PC-9 (cell line): ENCODE results near the gene ZNF462. TPM values are rescaled to one million over a fixed set of nuclear protein-coding genes. Genes with fewer than 3 reads are reported as not detected.

Experiments
- BruUV-seq: library from RNA; stranded (reverse); fragments of 400-500 nt; replicated peaks from 2 replicates; lab custom pipeline; 2021; lab: Mats Ljungman, UMichigan
- CTCF ChIA-PET: fragments of 300-600 bp; sonication (Branson Sonifier 250); formaldehyde crosslinking; loops from one replicate; lab custom pipeline; 2022; ENCODE audit warnings: antibody characterized with exemption; lab: Charles Lee
- POLR2A ChIA-PET: fragments of 300-600 bp; sonication (Branson Sonifier 250); formaldehyde crosslinking; loops from one replicate; lab custom pipeline; 2022; ENCODE audit warnings: antibody characterized with exemption; ENCODE audit not compliant: unreplicated experiment; lab: Charles Lee
- DNase-seq, 2 experiments: peaks; one replicate each; pipeline versions ENCODE4 v3.0.0 to v3.0.0-alpha.2; 2015 to 2022; ENCODE audit warnings: mixed read lengths in 1 of 2
- H2AFZ ChIP-seq: fragments of 200-600 bp; sonication (generic); 2 replicates; pipeline ENCODE4 v1.8.1; 2017; ENCODE audit warnings: antibody characterized with exemption
- H3F3A ChIP-seq: fragments of 200-600 bp; sonication (generic); 2 replicates; pipeline ENCODE4 v1.8.1; 2017; ENCODE audit warnings: antibody characterized with exemption, mild to moderate bottlenecking, low read depth; ENCODE audit not compliant: insufficient read depth
- H3K27ac ChIP-seq: fragments of 200-600 bp; sonication (generic); 2 replicates; pipeline ENCODE4 v1.6.1; 2016; ENCODE audit warnings: mixed run types
- H3K27me3 ChIP-seq: fragments of 200-600 bp; sonication (generic); 2 replicates; pipeline ENCODE4 v1.6.1; 2016; ENCODE audit warnings: low read depth, mixed run types; ENCODE audit not compliant: insufficient read depth
- H3K36me3 ChIP-seq: fragments of 200-600 bp; sonication (generic); 2 replicates; pipeline ENCODE4 v1.6.1; 2016; ENCODE audit warnings: low read depth, mixed run types
- H3K4me1 ChIP-seq: fragments of 200-600 bp; sonication (generic); replicated peaks from 2 replicates; pipeline ENCODE4 v1.6.1; 2016; ENCODE audit warnings: mixed run types; ENCODE audit not compliant: insufficient read depth
- H3K4me2 ChIP-seq: fragments of 200-600 bp; sonication (generic); 2 replicates; pipeline ENCODE4 v1.6.1; 2017; ENCODE audit warnings: mixed run types
- H3K4me3 ChIP-seq: fragments of 200-600 bp; sonication (generic); 2 replicates; pipeline ENCODE4 v1.6.1; 2016; ENCODE audit warnings: mixed run types
- H3K79me2 ChIP-seq: fragments of 200-600 bp; sonication (generic); 2 replicates; pipeline ENCODE4 v1.6.1; 2017; ENCODE audit warnings: low read depth, mixed run types
- H3K9me2 ChIP-seq: fragments of 200-600 bp; sonication (generic); 2 replicates; pipeline ENCODE4 v1.8.1; 2017; ENCODE audit warnings: mild to moderate bottlenecking; ENCODE audit not compliant: insufficient read depth
- H3K9me3 ChIP-seq: fragments of 200-600 bp; sonication (generic); 2 replicates; pipeline ENCODE4 v1.8.1; 2016; ENCODE audit warnings: low read depth; ENCODE audit not compliant: insufficient read depth
- H4K20me1 ChIP-seq: fragments of 200-600 bp; sonication (generic); 2 replicates; pipeline ENCODE4 v1.8.1; 2017; ENCODE audit not compliant: insufficient read depth
- CTCF ChIP-seq: fragments of 200-600 bp; sonication (generic); conservative IDR thresholded peaks from 2 replicates; pipeline ENCODE4 v1.6.1; 2017; ENCODE audit warnings: mixed run types, antibody characterized with exemption, mild to moderate bottlenecking, moderate library complexity
- EZH2 ChIP-seq: fragments of 200-600 bp; sonication (generic); IDR thresholded peaks from 2 replicates; pipeline ENCODE4 v1.8.0; 2017; ENCODE audit warnings: antibody characterized with exemption, low read depth
- intact Hi-C: fragments of 100-400 bp; cut with micrococcal nuclease; formaldehyde crosslinking; loops from one replicate; pipeline ENCODE4 v1.10.0; 2022; ENCODE audit not compliant: unreplicated experiment
- total RNA-seq: library from RNA; stranded (reverse); gene quantifications from 2 replicates; pipeline ENCODE4 v1.2.3, GENCODE V29; 2021

Gene ZNF462
- total RNA-seq, 1 experiment from 2014 or later: 4.8 TPM

- Histone ChIP-seq H3K9me3 (no peaks in the 10 kb centered on the region), H3F3A (no peaks in the 10 kb centered on the region), H2AFZ (no peak overlapping the region), H3K79me2 (no peaks in the 10 kb centered on the region), H3K4me2 (no peak overlapping the region), H3K27ac (no peak overlapping the region), H4K20me1 (no peaks in the 10 kb centered on the region), H3K4me1 (no peaks in the 10 kb centered on the region), H3K9me2 (no peaks in the 10 kb centered on the region), H3K36me3 (no peaks in the 10 kb centered on the region), H3K27me3 (no peaks in the 10 kb centered on the region), H3K4me3 (no peak overlapping the region)
- ChIA-PET POLR2A (no interaction called here), CTCF (no interaction called here)
- intact Hi-C loops: no loop called here
- no TSS peak for BruUV-seq
- TF ChIP-seq CTCF (no peak), EZH2 (no peak)
- no peak for DNase-seq
Measured at GRCh38 chr9:106828965-106829364, 34.0 kb upstream of the ZNF462 start.

GRCh38 chr9:106829666-106830408 is 33.1 kb upstream of the ZNF462 start:
- Histone ChIP-seq H3K9me3 (no peaks in the 10 kb centered on the region), H3K27me3 (no peaks in the 10 kb centered on the region), H4K20me1 (no peaks in the 10 kb centered on the region), H2AFZ (no peak overlapping the region), H3K79me2 (no peaks in the 10 kb centered on the region), H3K36me3 (no peaks in the 10 kb centered on the region), H3K27ac (no peak overlapping the region), H3K4me2 (no peak overlapping the region), H3F3A (no peaks in the 10 kb centered on the region), H3K9me2 (no peaks in the 10 kb centered on the region), H3K4me3 (no peak overlapping the region), H3K4me1 (no peaks in the 10 kb centered on the region)
- CTCF ChIA-PET: no interaction called here
- intact Hi-C loops: no loop called here
- TF ChIP-seq CTCF (no peak), EZH2 (no peak)
- POLR2A ChIA-PET: no interaction called here
- no TSS peak for BruUV-seq
- no peak for DNase-seq

- Histone ChIP-seq H3K4me1 (no peaks in the 10 kb centered on the region), H3K4me3 (no peak overlapping the region), H3K4me2 (no peak overlapping the region), H3K79me2 (no peaks in the 10 kb centered on the region), H3K27me3 (no peaks in the 10 kb centered on the region), H4K20me1 (no peaks in the 10 kb centered on the region), H2AFZ (no peak overlapping the region), H3K27ac (no peak overlapping the region), H3F3A (no peaks in the 10 kb centered on the region), H3K36me3 (no peaks in the 10 kb centered on the region), H3K9me2 (no peaks in the 10 kb centered on the region), H3K9me3 (no peaks in the 10 kb centered on the region)
- intact Hi-C loops: no loop called here
- TF ChIP-seq CTCF (no peak), EZH2 (no peak)
- no peak for DNase-seq
- POLR2A ChIA-PET: no interaction called here
- no TSS peak for BruUV-seq
- CTCF ChIA-PET: no interaction called here
Measured at GRCh38 chr9:106830527-106831150, 32.3 kb upstream of the ZNF462 start.
